GM21737 (cell line): ENCODE measurements around the gene DNTTIP2.
"Not testable (repeated sequence)": the region's sequence is repeated elsewhere in the genome, so short reads cannot be mapped to it uniquely, and the experiment has no call there.

Experiments
- ATAC-seq: cut with Tn5 transposase; IDR thresholded peaks from one replicate; pipeline ENCODE4 v1.9.1; 2021; ENCODE audit warnings: mild to moderate bottlenecking, moderate library complexity; ENCODE audit not compliant: unreplicated experiment

The DNTTIP2 gene

GRCh38 chr1:93878889-93879586 lies at the start of gene DNTTIP2:
Gene DNTTIP2, minus strand, starts transcription at chr1:93879206. Its CDS starts 58 bp downstream, at chr1:93879148.
- ATAC-seq, result peak; percentile 96

GRCh38 chr1:93925206-93925605 lies 46.2 kb upstream of the DNTTIP2 start:
- no peak for ATAC-seq

- no peak for ATAC-seq
Measured at GRCh38 chr1:93919780-93920179, 40.8 kb upstream of the DNTTIP2 start.

- no peak for ATAC-seq
Measured at GRCh38 chr1:93917302-93917701, 38.3 kb upstream of the DNTTIP2 start.

- ATAC-seq, result not testable (repeated sequence)
Measured at GRCh38 chr1:93910880-93911279, 31.9 kb upstream of the DNTTIP2 start.

GRCh38 chr1:93910305-93910704 lies 31.3 kb upstream of the DNTTIP2 start:
- ATAC-seq, result no peak

- ATAC-seq, result peak; percentile 96
Measured at GRCh38 chr1:93909146-93910050, 30.4 kb upstream of the DNTTIP2 start, which contains the start of gene GCLM. Gene GCLM, minus strand, starts transcription at chr1:93909430. Its CDS starts 267 bp downstream, at chr1:93909163.

- ATAC-seq, result peak; percentile 41
Measured at GRCh38 chr1:93908394-93909145, 29.6 kb upstream of the DNTTIP2 start.

GRCh38 chr1:93907718-93908117 lies 28.7 kb upstream of the DNTTIP2 start:
- no peak for ATAC-seq

- ATAC-seq, result no peak
Measured at GRCh38 chr1:93906480-93906879, 27.5 kb upstream of the DNTTIP2 start.

GRCh38 chr1:93905734-93906133 lies 26.7 kb upstream of the DNTTIP2 start:
- no peak for ATAC-seq

- no peak for ATAC-seq
Measured at GRCh38 chr1:93905051-93905450, 26.0 kb upstream of the DNTTIP2 start.

- ATAC-seq, result no peak
Measured at GRCh38 chr1:93904228-93904627, 25.2 kb upstream of the DNTTIP2 start.

- ATAC-seq, result no peak
Measured at GRCh38 chr1:93900723-93901504, 21.9 kb upstream of the DNTTIP2 start.

GRCh38 chr1:93899543-93900207 lies 20.7 kb upstream of the DNTTIP2 start:
- no peak for ATAC-seq

- ATAC-seq, result no peak
Measured at GRCh38 chr1:93888900-93889299, 9.9 kb upstream of the DNTTIP2 start.

GRCh38 chr1:93882269-93882668 lies 3.3 kb upstream of the DNTTIP2 start:
- no peak for ATAC-seq

- no peak for ATAC-seq
Measured at GRCh38 chr1:93880731-93881130, 1.7 kb upstream of the DNTTIP2 start.

- peak; percentile 48 for ATAC-seq
Measured at GRCh38 chr1:93878501-93878888, 511 bp downstream of the DNTTIP2 start.

- no peak for ATAC-seq
Measured at GRCh38 chr1:93877529-93877928, 1.5 kb downstream of the DNTTIP2 start.
